Measurements from ENCODE around the gene COL1A2.

DNA sequence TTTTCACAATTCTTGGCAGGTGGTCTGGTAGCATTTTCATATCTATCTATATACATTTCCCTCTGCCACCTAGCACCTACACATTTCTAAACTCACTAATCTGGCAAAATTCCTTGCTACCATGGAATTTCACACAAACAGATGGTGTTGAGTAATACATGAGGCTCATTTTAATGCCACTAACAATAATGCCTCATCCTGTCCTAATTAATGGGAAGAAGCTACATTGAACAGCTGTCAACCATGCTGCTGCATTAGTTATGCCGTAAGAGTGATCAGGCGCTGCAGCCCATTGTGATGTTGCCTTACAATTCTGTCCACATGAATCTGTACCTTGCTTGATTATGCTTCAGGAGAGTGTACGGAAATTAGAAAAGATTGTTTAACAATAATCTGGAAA is 23.2 kb downstream of the COL1A2 start:
- TF ChIP-seq, protein P1, sequence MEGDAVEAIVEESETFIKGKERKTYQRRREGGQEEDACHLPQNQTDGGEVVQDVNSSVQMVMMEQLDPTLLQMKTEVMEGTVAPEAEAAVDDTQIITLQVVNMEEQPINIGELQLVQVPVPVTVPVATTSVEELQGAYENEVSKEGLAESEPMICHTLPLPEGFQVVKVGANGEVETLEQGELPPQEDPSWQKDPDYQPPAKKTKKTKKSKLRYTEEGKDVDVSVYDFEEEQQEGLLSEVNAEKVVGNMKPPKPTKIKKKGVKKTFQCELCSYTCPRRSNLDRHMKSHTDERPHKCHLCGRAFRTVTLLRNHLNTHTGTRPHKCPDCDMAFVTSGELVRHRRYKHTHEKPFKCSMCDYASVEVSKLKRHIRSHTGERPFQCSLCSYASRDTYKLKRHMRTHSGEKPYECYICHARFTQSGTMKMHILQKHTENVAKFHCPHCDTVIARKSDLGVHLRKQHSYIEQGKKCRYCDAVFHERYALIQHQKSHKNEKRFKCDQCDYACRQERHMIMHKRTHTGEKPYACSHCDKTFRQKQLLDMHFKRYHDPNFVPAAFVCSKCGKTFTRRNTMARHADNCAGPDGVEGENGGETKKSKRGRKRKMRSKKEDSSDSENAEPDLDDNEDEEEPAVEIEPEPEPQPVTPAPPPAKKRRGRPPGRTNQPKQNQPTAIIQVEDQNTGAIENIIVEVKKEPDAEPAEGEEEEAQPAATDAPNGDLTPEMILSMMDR (IDR thresholded peaks at IDR 0.05; ENCODE audit: borderline replicate concordance, extremely low read depth, low read length, poor library complexity, severe bottlenecking): no peak
- TF ChIP-seq EZH2 (IDR thresholded peaks at IDR 0.05; ENCODE audit: borderline replicate concordance, low read depth, low read length, severe bottlenecking): no peak
